ENCODE results near the gene TMEM208. TPM values are rescaled to one million over a fixed set of nuclear protein-coding genes. Genes with fewer than 3 reads are reported as not detected.

Gene TMEM208
- total RNA-seq, 6 experiments from 2014 or later: 50.9 to 67.8 (median 58.4) TPM

GRCh38 chr16:67248401-67249177, 21.7 kb downstream of the TMEM208 start, which contains the start of gene SLC9A5:
TSS of gene SLC9A5 (plus strand) at chr16:67248979. CDS start at chr16:67249015, 36 bp downstream.
- Mint-ChIP-seq H3K27me3 (ENCODE audit: insufficient read depth) (peaks cover 2% of the 10 kb centered on the region), H3K36me3 (ENCODE audit: low read depth) (no peaks in the 10 kb centered on the region; the same call in 1 of the 2 replicates), H3K4me1 (ENCODE audit: low read depth) (peaks cover 49% of the 10 kb centered on the region), H3K27ac (peak within 1 kb of the TSS; percentile 97), H3K9me3 (no peaks in the 10 kb centered on the region), H3K4me3 (peak within 1 kb of the TSS; percentile 89)
- no peak for DNase-seq
- TF ChIP-seq CTCF (IDR thresholded peaks at IDR 0.05): peak; percentile 63

GRCh38 chr16:67249178-67250044, 22.5 kb downstream of the TMEM208 start:
- peak overlapping the region; percentile 77 for H3K27ac Mint-ChIP-seq
- H3K36me3 Mint-ChIP-seq (ENCODE audit: low read depth): no peaks in the 10 kb centered on the region; the same call in 1 of the 2 replicates
- no peak for DNase-seq
- H3K4me3 Mint-ChIP-seq: peak overlapping the region; percentile 89
- H3K9me3 Mint-ChIP-seq: no peaks in the 10 kb centered on the region
- peaks cover 41% of the 10 kb centered on the region for H3K4me1 Mint-ChIP-seq (ENCODE audit: low read depth)
- peaks cover 2% of the 10 kb centered on the region for H3K27me3 Mint-ChIP-seq (ENCODE audit: insufficient read depth)
- TF ChIP-seq CTCF (IDR thresholded peaks at IDR 0.05): no peak

GRCh38 chr16:67250045-67250327, 23.1 kb downstream of the TMEM208 start:
- H3K9me3 Mint-ChIP-seq: no peaks in the 10 kb centered on the region
- TF ChIP-seq CTCF (IDR thresholded peaks at IDR 0.05): no peak
- peak overlapping the region; percentile 77; the same call in 1 of the 2 replicates for H3K27ac Mint-ChIP-seq
- DNase-seq: no peak
- H3K4me3 Mint-ChIP-seq: peak overlapping the region; percentile 89
- H3K36me3 Mint-ChIP-seq (ENCODE audit: low read depth): no peaks in the 10 kb centered on the region; the same call in 1 of the 2 replicates
- peaks cover 2% of the 10 kb centered on the region for H3K27me3 Mint-ChIP-seq (ENCODE audit: insufficient read depth)
- H3K4me1 Mint-ChIP-seq (ENCODE audit: low read depth): peaks cover 35% of the 10 kb centered on the region

DNA sequence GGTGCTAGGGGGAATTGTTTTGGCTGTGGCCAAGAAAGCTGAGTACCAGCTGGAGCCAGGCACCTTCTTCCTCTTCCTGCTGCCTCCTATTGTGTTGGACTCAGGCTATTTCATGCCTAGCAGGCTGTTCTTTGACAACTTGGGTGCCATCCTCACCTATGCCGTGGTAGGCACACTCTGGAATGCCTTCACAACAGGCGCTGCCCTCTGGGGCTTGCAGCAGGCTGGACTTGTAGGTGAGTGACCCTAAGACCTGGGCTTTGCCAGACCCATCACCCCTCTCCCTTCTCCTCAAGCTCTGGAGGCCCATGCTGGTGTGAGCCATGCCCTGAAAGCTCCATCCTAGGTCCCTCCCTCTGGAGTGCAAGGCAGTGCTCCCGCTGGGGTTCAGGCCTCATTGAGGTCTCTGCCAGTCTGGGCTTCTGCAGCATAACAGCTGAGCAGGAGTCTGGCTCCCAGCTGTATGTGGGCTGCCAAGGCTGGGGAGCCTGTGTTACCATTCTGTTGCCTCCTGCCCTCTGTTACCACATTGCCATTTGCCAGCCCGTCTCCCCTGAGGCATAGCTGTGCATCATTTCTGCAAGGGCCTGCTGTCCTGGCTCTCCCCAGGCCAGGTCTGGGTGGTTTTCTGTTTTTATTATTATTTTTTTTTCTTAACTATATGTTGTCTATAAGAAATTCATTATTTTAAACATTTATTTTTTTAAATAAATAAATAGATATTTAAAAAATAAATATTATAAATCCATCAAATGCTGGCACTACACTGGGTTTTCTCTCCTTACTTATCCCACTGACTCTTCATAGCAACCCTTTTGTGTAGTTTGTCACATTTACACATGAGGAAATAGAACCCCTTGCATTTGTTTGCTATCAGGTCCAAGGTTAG, 25.9 kb downstream of the TMEM208 start:
- no peaks in the 10 kb centered on the region for H3K27me3 Mint-ChIP-seq (ENCODE audit: insufficient read depth)
- DNase-seq: no peak

More for the DNA sequence above, 25.9 kb downstream of the TMEM208 start:
- no peaks in the 10 kb centered on the region for H3K9me3 Mint-ChIP-seq
- peaks cover 5% of the 10 kb centered on the region; the same call in 1 of the 2 replicates for H3K36me3 Mint-ChIP-seq (ENCODE audit: low read depth)
- TF ChIP-seq CTCF (IDR thresholded peaks at IDR 0.05): no peak
- peaks cover 28% of the 10 kb centered on the region for H3K4me1 Mint-ChIP-seq (ENCODE audit: low read depth)
- no peak overlapping the region for H3K4me3 Mint-ChIP-seq
- no peak overlapping the region for H3K27ac Mint-ChIP-seq

Data from HFFc6 (cell line).